VCaP (cell line): ENCODE results near the gene JADE1.

Experiments
- H3K27ac ChIP-seq: fragments of 450-650 bp; 2 replicates; pipeline ENCODE4 v1.5.1; 2017
- CTCF ChIP-seq: fragments of 450-650 bp; conservative IDR thresholded peaks from 2 replicates; pipeline ENCODE4 v1.5.1; 2017; ENCODE audit warnings: mild to moderate bottlenecking, moderate library complexity

Gene JADE1

GRCh38 chr4:128848461-128848860 lies 39.0 kb downstream of the JADE1 start:
- H3K27ac ChIP-seq, result no peak overlapping the region
- no peak for TF ChIP-seq CTCF

DNA sequence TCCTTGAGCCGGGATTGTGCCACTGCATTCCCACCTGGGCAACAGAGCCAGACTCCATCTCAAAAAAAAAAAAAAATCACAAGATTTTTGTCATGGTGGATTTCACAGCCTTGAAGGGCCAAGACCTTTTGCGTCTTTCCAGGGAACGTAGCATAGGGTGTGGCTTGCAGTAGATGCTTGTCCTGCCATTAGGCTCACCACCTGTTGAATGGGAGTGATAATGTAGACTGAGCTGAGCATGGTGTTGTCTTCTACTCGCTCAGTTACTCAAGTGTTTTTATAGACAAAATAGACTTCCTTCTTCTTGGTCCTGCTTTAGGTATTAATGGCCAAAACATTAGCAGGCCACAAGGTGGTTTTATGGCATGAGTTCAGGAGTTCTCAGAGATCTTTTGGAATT lies 40.8 kb downstream of the JADE1 start:
- H3K27ac ChIP-seq, result no peak overlapping the region
- no peak for TF ChIP-seq CTCF

- no peak overlapping the region for H3K27ac ChIP-seq
- TF ChIP-seq CTCF, result no peak
These were observed 44.2 kb downstream of the JADE1 start for GRCh38 chr4:128853741-128854140.

DNA sequence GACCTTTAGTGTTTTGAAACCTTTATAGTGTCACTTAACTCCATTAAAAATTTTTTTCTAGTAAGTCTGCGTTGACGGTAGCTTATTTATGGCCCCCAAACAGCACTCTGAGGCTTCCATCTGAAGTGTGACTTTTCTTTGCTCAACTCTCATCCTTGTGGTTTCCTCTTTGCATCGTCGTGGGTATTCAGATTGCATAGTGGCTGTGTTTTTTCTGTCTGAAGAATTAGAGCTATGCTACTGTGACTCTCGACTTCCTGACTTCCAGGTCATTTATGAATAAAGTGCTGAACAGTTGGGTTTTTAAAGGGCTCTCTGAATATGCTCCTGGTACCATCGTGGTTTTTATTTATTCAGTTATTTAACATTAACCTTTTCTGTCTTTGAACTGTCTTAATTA lies 44.9 kb downstream of the JADE1 start:
- no peak overlapping the region for H3K27ac ChIP-seq
- no peak for TF ChIP-seq CTCF

GRCh38 chr4:128855621-128856020 lies 46.1 kb downstream of the JADE1 start:
- no peak for TF ChIP-seq CTCF
- no peak overlapping the region for H3K27ac ChIP-seq

DNA sequence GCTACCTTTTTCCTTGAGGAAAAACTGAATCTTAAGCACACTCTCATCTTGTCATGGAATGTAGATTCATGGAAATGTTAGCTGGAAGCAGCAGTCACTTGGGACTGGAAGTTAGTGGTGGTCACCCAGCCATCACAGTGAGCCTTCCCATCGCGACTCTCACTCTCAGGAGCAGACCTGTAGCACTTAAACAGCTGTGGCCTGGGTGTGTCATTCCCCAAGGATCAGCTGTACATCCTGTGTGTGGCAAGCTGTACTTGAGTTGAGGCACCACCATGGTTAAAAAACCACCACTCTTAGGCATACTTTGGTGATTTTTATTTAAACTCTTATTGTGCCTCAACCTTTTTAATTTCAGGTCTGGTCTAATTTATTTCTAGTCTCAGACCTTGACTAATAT lies 46.7 kb downstream of the JADE1 start:
- no peak for TF ChIP-seq CTCF
- H3K27ac ChIP-seq, result no peak overlapping the region

DNA sequence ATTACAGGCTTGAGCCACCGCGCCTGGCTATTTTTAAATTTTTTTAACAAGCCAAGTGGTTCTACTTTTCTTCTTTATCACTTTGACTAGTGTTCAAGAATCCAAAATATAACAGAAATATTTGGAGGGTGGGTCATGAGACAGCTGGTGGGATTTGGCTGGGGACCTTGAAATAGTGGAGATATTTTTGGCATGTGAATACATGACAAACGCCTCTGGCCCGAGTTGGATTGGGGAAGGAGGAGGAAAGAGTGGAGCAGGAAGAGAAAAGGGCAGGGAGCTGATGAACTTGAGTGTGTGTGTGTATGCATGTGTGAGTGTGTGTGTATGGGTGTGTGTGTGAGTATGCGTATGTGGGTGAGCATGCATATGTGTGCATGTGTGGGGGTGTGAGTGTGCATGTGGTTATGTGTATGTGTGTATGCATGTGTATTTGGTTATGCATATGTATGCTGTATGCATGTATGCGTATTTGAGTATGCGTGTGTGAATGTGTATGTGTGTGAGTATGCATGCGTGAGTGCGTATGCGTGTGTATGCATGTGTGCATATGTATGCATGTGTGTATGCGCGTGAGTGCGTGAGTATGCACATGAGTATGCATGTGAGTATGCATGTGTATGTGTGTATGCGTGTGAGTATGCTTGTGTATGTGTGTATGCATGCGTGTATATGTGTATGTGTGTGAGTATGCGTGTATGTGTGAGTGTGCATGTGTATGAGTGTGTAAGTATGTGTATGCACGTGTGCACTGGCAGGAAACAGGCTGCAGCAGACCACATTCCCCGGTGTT lies 49.6 kb downstream of the JADE1 start:
- no peak for TF ChIP-seq CTCF
- H3K27ac ChIP-seq, result no peak overlapping the region
